ENCODE data around the gene DCUN1D2.

GRCh38 chr13:113527272-113527958 is 36.9 kb upstream of the DCUN1D2 start:
- TF ChIP-seq CTCF (conservative IDR thresholded peaks at IDR 0.05; ENCODE audit: low read depth, low read length) (no peak), EZH2 (IDR thresholded peaks at IDR 0.05; ENCODE audit: borderline replicate concordance, low read depth, low read length, poor library complexity, severe bottlenecking) (no peak)
